H54 (cell line): ENCODE data around the gene NUP43.

Experiments
- DNase-seq: peaks from one replicate; pipeline ENCODE4 v3.0.0; 2011; ENCODE audit warnings: low spot score, mixed read lengths; ENCODE audit not compliant: insufficient read length
- FAIRE-seq: peaks from 3 replicates; lab custom pipeline; 2011; peaks lifted over from hg19 to GRCh38; lab: Jason Lieb, UNC
- POLR2A ChIP-seq: IDR thresholded peaks from 2 replicates; pipeline ENCODE4 v1.6.1; 2011; ENCODE audit warnings: low read depth, mild to moderate bottlenecking, low read length

Gene NUP43

GRCh38 chr6:149728499-149729234 is 17.7 kb downstream of the NUP43 start:
- DNase-seq (no peak), FAIRE-seq (no peak)
- TF ChIP-seq POLR2A: no peak

GRCh38 chr6:149727793-149728498 is 18.4 kb downstream of the NUP43 start:
- DNase-seq: no peak
- TF ChIP-seq POLR2A: no peak
- no peak for FAIRE-seq

- no peak for FAIRE-seq
- no peak for TF ChIP-seq POLR2A
Observed at GRCh38 chr6:149725785-149726184, 20.5 kb downstream of the NUP43 start.

GRCh38 chr6:149723771-149724417 is 22.4 kb downstream of the NUP43 start:
- no peak for DNase-seq
- FAIRE-seq: peak; percentile 67

More at GRCh38 chr6:149725785-149726184, 20.5 kb downstream of the NUP43 start:
- no peak for DNase-seq

GRCh38 chr6:149723262-149723661 is 23.1 kb downstream of the NUP43 start:
- no peak for TF ChIP-seq POLR2A
- FAIRE-seq: no peak
- DNase-seq: no peak

More at GRCh38 chr6:149723771-149724417, 22.4 kb downstream of the NUP43 start:
- no peak for TF ChIP-seq POLR2A

- TF ChIP-seq POLR2A: no peak
- DNase-seq (no peak), FAIRE-seq (no peak)
Observed at GRCh38 chr6:149719531-149719930, 26.8 kb downstream of the NUP43 start.

- TF ChIP-seq POLR2A: peak; percentile 97
- no peak for FAIRE-seq
- peak; percentile 59 for DNase-seq
Observed at GRCh38 chr6:149717588-149718458, 28.5 kb downstream of the NUP43 start, which contains the start of gene LATS1. TSS of gene LATS1 (minus strand) at chr6:149718101. CDS start at chr6:149702126, 15,975 bp downstream.

- DNase-seq: no peak
- no peak for TF ChIP-seq POLR2A
- no peak for FAIRE-seq
Observed at GRCh38 chr6:149717255-149717587, 29.1 kb downstream of the NUP43 start.

GRCh38 chr6:149716181-149716963 is 30.0 kb downstream of the NUP43 start:
- no peak for DNase-seq

GRCh38 chr6:149714442-149714841 is 31.9 kb downstream of the NUP43 start:
- no peak for TF ChIP-seq POLR2A
- FAIRE-seq: no peak
- no peak for DNase-seq

More at GRCh38 chr6:149716181-149716963, 30.0 kb downstream of the NUP43 start:
- no peak for FAIRE-seq
- no peak for TF ChIP-seq POLR2A

GRCh38 chr6:149711711-149712110 is 34.6 kb downstream of the NUP43 start:
- TF ChIP-seq POLR2A: no peak
- no peak for DNase-seq
- FAIRE-seq: no peak

- no peak for FAIRE-seq
- no peak for TF ChIP-seq POLR2A
- no peak for DNase-seq
Observed at GRCh38 chr6:149701714-149702113, 44.6 kb downstream of the NUP43 start.
